Heart right ventricle (tissue), 16 donors: ENCODE results near the gene MSL3. TPM values are rescaled to one million over a fixed set of nuclear protein-coding genes. Genes with fewer than 3 reads are reported as not detected.

ENCODE experiments used
- ATAC-seq, 8 donors: fragments of 200-7000 bp; cut with Tn5 transposase; one replicate each; pipeline ENCODE4 v1.9.1; 2020; ENCODE audit warnings: mild to moderate bottlenecking in 8 of 8, moderate library complexity in 8 of 8, moderate number of reproducible peaks in 1 of 8
- DNase-seq, 2 donors: peaks; one replicate each; pipeline ENCODE4 v3.0.0-alpha.2; 2020
- H3K27ac ChIP-seq, 10 donors: fragments of 200-600 bp; sonication (generic) in 2 of 10; one replicate each; pipeline versions ENCODE4 v1.5.0 to v1.8.0; 2020 to 2022; ENCODE audit warnings: mild to moderate bottlenecking in 3 of 10
- H3K27me3 ChIP-seq, 7 donors: fragments of 200-600 bp; one replicate each; pipeline ENCODE4 v1.8.0; 2021 to 2022; ENCODE audit warnings: mild to moderate bottlenecking in 2 of 7
- H3K36me3 ChIP-seq, 9 donors: fragments of 200-600 bp; sonication (generic) in 1 of 9; one replicate each; pipeline versions ENCODE4 v1.5.0 to v1.8.0; 2020 to 2022; ENCODE audit warnings: mild to moderate bottlenecking in 2 of 9
- H3K4me1 ChIP-seq, 9 donors: fragments of 200-600 bp; sonication (generic) in 1 of 9; one replicate each; pipeline versions ENCODE4 v1.5.0 to v1.8.0; 2020 to 2022; ENCODE audit warnings: mild to moderate bottlenecking in 4 of 9
- H3K4me3 ChIP-seq, 10 donors: fragments of 200-600 bp; sonication (generic) in 2 of 10; one replicate each; pipeline versions ENCODE4 v1.5.0 to v1.8.0; 2020 to 2022; ENCODE audit warnings: mild to moderate bottlenecking in 7 of 10, moderate library complexity in 2 of 10
- H3K9me3 ChIP-seq, 11 donors: fragments of 200-600 bp in 10 of 11; sonication (generic) in 2 of 11; one replicate each; pipeline versions ENCODE4 v1.5.0 to v1.8.0; 2013 to 2022; ENCODE audit warnings: mild to moderate bottlenecking in 2 of 11, control low read depth in 1 of 11, moderate library complexity in 1 of 11
- WGBS, 2 donors: extraction: QIAGEN DNeasy Blood & Tissue Kit; methylation state at CpG; one replicate each; pipeline ENCODE4 v1.1.7; 2013; ENCODE audit warnings: inconsistent platforms in 1 of 2; 5-methylcytosine and 5-hydroxymethylcytosine counted together
- intact Hi-C, 10 donors: fragments of 100-400 bp; cut with DNase I; formaldehyde crosslinking; loops; one replicate each; pipeline versions ENCODE4 v1.11.1 to v1.14.2; 2022
- polyA plus RNA-seq, 2 donors: library from polyadenylated mRNA; stranded (reverse); fragments of 200-250 nt; gene quantifications; one replicate each; pipeline ENCODE4 v1.2.3, GENCODE V29; 2013
- total RNA-seq, 10 donors: library from RNA; stranded (reverse); fragmentation: NEBNext Ultra II Directional in 3 of 10; extraction: Animal tissue kit (Norgen Biotek cat#: 25700) in 3 of 10; gene quantifications; one replicate each; pipeline versions ENCODE4 v1.2.1 to v1.2.4, GENCODE V29; 2021 to 2023
- TF ChIP-seq, protein P1 (sequence below), 9 donors: fragments of 200-600 bp; sonication (generic) in 2 of 9; IDR thresholded peaks; one replicate each; pipeline versions ENCODE4 v1.5.0 to v1.8.0; 2021 to 2022; ENCODE audit warnings: antibody characterized with exemption in 9 of 9, mild to moderate bottlenecking in 5 of 9, moderate library complexity in 1 of 9
- donor health status: Arrhythmogenic right ventricular cardiomyopathy.
- donor health status: ischemic (EF 13 %, LVEDD 7.1; RV severe dilation, severe dysfunction).
- donor health status: healthy with polysubstance abuse.
- donor health status: DM: no; HTN: yes; CAD: no.
- donor health status: DM: no; HTN: no; CAD: no.
- donor health status: ischemic (EF 25% LVEDD 6.9; RV normal size, moderate dysfunction).
- donor health status: ischemic (EF 25% LVEDD 5.7; RV mildly dilated, moderate dysfunction).
- donor health status: healthy.
- donor health status: DM: yes; HTN: yes; CAD: no.
- donor health status: Ischemic cardiomyopathy.
- donor health status: ischemic (EF 35%, LVEDD 5.7; RV mildly dilated, moderate dysfunction).
- donor health status: nonischemic (EF 11% LVEDD 7.7; RV severe dilation, severe dysfunction).
- donor health status: DM: yes; HTN: yes; CAD: no.
- donor health status: PGD.
- donor health status: ischemic (EF 29% LVEDD 5.4; RV normal size, mild dysfunction).
- donor health status: nonischemic (EF 23%, LVEDD 6.1; RV moderate dilation, normal function).

Gene MSL3
- total and polyA plus RNA-seq, 12 donors, result 7.7 to 24.1 (median 12.2) TPM

DNA sequence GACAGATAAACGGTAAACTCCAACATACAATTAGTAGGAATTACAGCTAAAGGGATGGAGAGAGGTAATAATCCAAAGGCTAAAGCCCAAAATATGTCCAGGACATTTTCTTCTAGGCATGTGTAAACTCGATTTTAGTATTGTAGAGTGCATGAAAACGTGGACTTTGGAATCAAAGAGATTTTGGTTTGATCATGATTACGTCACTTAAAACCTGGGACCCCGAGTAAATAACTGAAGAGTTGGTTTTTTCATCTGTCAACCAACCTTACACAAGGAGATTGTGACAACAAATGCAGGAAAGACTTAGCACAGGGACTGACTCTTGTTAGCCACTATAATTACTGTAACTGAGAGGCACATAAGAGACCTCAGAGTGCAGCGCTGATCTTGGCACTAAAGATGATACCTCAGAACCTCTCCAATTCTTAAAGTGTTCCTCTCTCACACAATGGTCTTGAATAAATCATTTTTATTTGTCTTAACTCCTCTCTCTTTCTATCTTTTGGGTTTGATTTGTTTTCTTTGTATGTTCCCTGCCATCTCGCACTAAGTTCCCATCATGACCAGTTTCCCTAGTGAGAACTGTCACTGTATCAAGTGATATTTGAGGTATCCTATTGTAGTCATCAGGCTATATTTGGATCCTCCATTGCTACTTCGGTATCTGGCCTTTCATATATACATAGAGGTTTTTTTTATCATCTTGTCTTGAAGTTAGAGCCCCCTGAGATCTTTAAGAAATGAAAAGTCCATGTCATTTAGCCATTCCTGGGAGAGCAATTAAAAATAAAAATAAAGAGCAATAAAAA is 32.2 kb upstream of the MSL3 start:
- Histone ChIP-seq H3K27me3 (peaks cover 0 to 21% (median 0%) of the 10 kb centered on the region in 7 donors), H3K9me3 (no peaks in the 10 kb centered on the region), H3K4me3 (no peak overlapping the region), H3K36me3 (no peaks in the 10 kb centered on the region), H3K4me1 (no peaks in the 10 kb centered on the region), H3K27ac (no peak overlapping the region)
- TF ChIP-seq, protein P1, sequence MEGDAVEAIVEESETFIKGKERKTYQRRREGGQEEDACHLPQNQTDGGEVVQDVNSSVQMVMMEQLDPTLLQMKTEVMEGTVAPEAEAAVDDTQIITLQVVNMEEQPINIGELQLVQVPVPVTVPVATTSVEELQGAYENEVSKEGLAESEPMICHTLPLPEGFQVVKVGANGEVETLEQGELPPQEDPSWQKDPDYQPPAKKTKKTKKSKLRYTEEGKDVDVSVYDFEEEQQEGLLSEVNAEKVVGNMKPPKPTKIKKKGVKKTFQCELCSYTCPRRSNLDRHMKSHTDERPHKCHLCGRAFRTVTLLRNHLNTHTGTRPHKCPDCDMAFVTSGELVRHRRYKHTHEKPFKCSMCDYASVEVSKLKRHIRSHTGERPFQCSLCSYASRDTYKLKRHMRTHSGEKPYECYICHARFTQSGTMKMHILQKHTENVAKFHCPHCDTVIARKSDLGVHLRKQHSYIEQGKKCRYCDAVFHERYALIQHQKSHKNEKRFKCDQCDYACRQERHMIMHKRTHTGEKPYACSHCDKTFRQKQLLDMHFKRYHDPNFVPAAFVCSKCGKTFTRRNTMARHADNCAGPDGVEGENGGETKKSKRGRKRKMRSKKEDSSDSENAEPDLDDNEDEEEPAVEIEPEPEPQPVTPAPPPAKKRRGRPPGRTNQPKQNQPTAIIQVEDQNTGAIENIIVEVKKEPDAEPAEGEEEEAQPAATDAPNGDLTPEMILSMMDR (IDR thresholded peaks at IDR 0.05), result no peak
- ATAC-seq (no peak), DNase-seq (no peak)
- intact Hi-C loops, result loop anchor here in 5 of 10 donors (2.0 to 10.0 kb wide), 4 partner anchors 49 to 194 kb away; no protein-coding TSS in a partner anchor
- 79 to 80% methylated on average over 8 of the region's 8 CpGs for WGBS, 2 donors

DNA sequence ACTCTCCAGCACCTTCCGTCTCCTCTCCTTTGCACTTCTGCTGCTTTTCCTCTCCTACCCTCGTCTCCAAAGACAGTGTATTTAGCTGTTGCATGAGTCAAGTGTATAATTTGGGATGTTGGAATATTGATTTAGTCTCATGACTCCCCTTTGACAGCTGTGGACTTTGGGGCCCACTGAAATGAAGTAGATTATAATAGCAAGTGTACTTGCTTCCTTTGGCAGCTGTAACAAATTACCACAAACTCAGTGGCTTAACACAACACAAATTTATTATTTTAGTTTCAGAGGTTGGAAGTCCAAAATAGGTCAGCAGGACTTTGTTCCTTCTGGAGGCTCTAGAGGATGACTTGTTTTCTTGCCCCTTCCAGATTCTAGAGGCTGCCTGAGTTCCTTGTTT is 29.5 kb upstream of the MSL3 start:
- TF ChIP-seq, protein P1 (IDR thresholded peaks at IDR 0.05), result no peak
- ATAC-seq (no peak), DNase-seq (no peak)
- Histone ChIP-seq H3K4me1 (no peaks in the 10 kb centered on the region), H3K9me3 (no peaks in the 10 kb centered on the region), H3K27ac (no peak overlapping the region), H3K27me3 (peaks cover 0 to 34% (median 0%) of the 10 kb centered on the region in 7 donors), H3K4me3 (no peak overlapping the region), H3K36me3 (no peaks in the 10 kb centered on the region)
- WGBS, 2 donors, result 92% methylated on average over 2 of the region's 2 CpGs
- intact Hi-C loops, result loop anchor here in 2 of 10 donors (5.0 to 10.0 kb wide), 3 partner anchors 46 to 196 kb away; no protein-coding TSS in a partner anchor

DNA sequence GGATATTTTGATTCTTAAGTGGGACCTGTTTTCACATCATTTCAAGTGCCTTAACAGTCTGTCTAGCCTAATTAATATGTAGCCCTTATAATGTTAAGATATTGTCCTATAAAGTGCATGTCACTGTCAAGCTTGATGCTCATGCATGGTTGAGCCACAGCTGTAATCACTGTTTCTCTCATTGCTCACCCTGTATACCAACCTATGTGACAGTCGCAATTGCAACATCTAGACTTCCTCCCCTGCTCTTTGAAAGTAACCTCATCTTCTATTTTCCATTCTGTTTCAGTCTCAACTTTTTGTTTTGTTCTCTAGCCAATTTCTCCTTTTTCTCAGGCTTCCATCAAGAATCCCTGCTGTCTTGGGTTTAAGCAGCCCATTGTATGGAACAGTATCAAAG is 24.4 kb upstream of the MSL3 start:
- H3K36me3 ChIP-seq, result no peaks in the 10 kb centered on the region
- WGBS, 2 donors, result 74 to 76% methylated on average over 1 of the region's 1 CpG
- H3K9me3 ChIP-seq, result no peaks in the 10 kb centered on the region
- H3K4me3 ChIP-seq, result no peak overlapping the region
- ATAC-seq (no peak), DNase-seq (no peak)
- H3K27me3 ChIP-seq, result peaks cover 0 to 79% (median 0%) of the 10 kb centered on the region in 7 donors
- intact Hi-C loops, result no loop called here
- no peak overlapping the region for H3K27ac ChIP-seq
- no peaks in the 10 kb centered on the region for H3K4me1 ChIP-seq
- TF ChIP-seq, protein P1 (IDR thresholded peaks at IDR 0.05), result no peak

DNA sequence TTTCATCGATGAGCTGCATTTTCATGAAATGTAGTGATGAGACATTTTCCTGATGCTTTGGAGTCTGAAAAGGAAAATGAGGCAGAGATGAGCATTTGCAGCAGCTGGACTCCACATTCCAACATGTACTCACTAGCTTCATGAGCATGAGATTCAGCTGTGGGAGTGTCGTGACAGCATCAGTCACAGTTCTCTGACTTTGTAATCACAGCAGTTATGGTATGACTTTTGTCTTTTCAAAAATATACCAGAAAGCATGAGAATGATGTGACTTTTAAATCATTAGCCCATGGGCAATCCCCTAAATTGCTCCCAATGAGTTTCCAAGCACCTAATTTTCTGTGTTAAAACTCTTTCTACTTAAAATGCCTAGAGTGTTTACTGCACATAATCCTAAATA is 18.3 kb upstream of the MSL3 start:
- H3K4me1 ChIP-seq, result no peaks in the 10 kb centered on the region
- intact Hi-C loops, result no loop called here
- no peaks in the 10 kb centered on the region for H3K36me3 ChIP-seq
- H3K27ac ChIP-seq, result no peak overlapping the region
- H3K4me3 ChIP-seq, result no peak overlapping the region
- ATAC-seq (no peak), DNase-seq (no peak)
- WGBS, 2 donors, result 76 to 78% methylated on average over 2 of the region's 2 CpGs
- peaks cover 0 to 67% (median 0%) of the 10 kb centered on the region in 7 donors for H3K27me3 ChIP-seq
- no peaks in the 10 kb centered on the region for H3K9me3 ChIP-seq
- TF ChIP-seq, protein P1 (IDR thresholded peaks at IDR 0.05), result no peak
